Transverse colon (tissue), 4 donors: Measurements from ENCODE around the gene STAC2. TPM values are rescaled to one million over a fixed set of nuclear protein-coding genes. Genes with fewer than 3 reads are reported as not detected.

Experiments used
- DNase-seq: peaks from one replicate; pipeline ENCODE4 v3.0.0-alpha.2; 2019
- H3K27ac ChIP-seq, 4 donors: fragments of 200-600 bp; sonication (generic); 2 replicates each; pipeline ENCODE4 v1.5.1; 2016 to 2018; ENCODE audit warnings: inconsistent platforms in 4 of 4
- H3K27me3 ChIP-seq: fragments of 200-600 bp; sonication (generic); 2 replicates; pipeline ENCODE4 v1.5.1; 2017; ENCODE audit warnings: inconsistent platforms
- H3K36me3 ChIP-seq, 4 donors: fragments of 200-600 bp; sonication (generic); 2 replicates each; pipeline ENCODE4 v1.5.1; 2017 to 2019; ENCODE audit warnings: inconsistent platforms in 4 of 4
- H3K4me1 ChIP-seq, 4 donors: fragments of 200-600 bp; sonication (generic); 2 replicates each; pipeline ENCODE4 v1.5.1; 2017 to 2020; ENCODE audit warnings: inconsistent platforms in 4 of 4
- H3K4me3 ChIP-seq, 4 donors: fragments of 200-600 bp; sonication (generic); 1 replicate in 1 of 4; 2 replicates in 3 of 4; pipeline versions ENCODE4 v1.5.1 to v1.6.1; 2017 to 2019; ENCODE audit warnings: inconsistent platforms in 4 of 4
- H3K9me3 ChIP-seq, 2 donors: fragments of 200-600 bp; sonication (generic); 2 replicates each; pipeline ENCODE4 v1.5.1; 2017 to 2019; ENCODE audit warnings: inconsistent platforms in 2 of 2
- CTCF ChIP-seq, 5 experiments: fragments of 200-600 bp in 3 of 5; fragments of 450-650 bp in 2 of 5; sonication (generic) in 3 of 5; IDR thresholded peaks; 1 replicate in 2 of 5; 2 replicates in 3 of 5; pipeline ENCODE4 v1.5.1; 2016 to 2017; ENCODE audit warnings: antibody characterized with exemption in 5 of 5, inconsistent platforms in 3 of 5, mild to moderate bottlenecking in 2 of 5, moderate library complexity in 1 of 5
- EP300 ChIP-seq: sonication (generic); formaldehyde crosslinking; IDR thresholded peaks from one replicate; pipeline ENCODE4 v1.6.1; 2017; ENCODE audit warnings: antibody characterized with exemption, low read depth
- POLR2A ChIP-seq: fragments of 450-650 bp; IDR thresholded peaks from one replicate; pipeline ENCODE4 v1.6.1; 2016; ENCODE audit warnings: antibody characterized with exemption, mild to moderate bottlenecking, moderate library complexity
- POLR2AphosphoS5 ChIP-seq, 3 donors: sonication (generic); formaldehyde crosslinking; IDR thresholded peaks; one replicate each; pipeline ENCODE4 v1.6.1; 2016; ENCODE audit warnings: antibody characterized with exemption in 3 of 3
- WGBS, 2 donors: methylation state at CpG; one replicate each; pipeline ENCODE4 v1.1.5; 2018; ENCODE audit warnings: low coverage in 1 of 2; 5-methylcytosine and 5-hydroxymethylcytosine counted together
- in situ Hi-C, 4 donors: fragments of 200-750 bp; cut with MboI; loops; one replicate each; pipeline versions ENCODE4 v1.15.0 to v1.15.1; 2017; ENCODE audit warnings: low sequenced_read_pairs in 3 of 4, low pct_ligation_motif_present in 1 of 4, low pct_unique_long_range_greater_than_20kb in 1 of 4
- intact Hi-C: fragments of 100-400 bp; cut with DNase I; formaldehyde crosslinking; loops from one replicate; pipeline ENCODE4 v1.15.1; 2023; ENCODE audit warnings: low total_unique reads
- total RNA-seq, 4 donors: library from RNA; depleted of rRNA; stranded (reverse); fragments of >200 nt; gene quantifications; one replicate each; pipeline ENCODE4 v1.1.0, GENCODE V29; 2016

STAC2 gene
- total RNA-seq, 4 donors from 2014 or later: not detected

- DNase-seq: peak; percentile 35
- peaks cover 13% of the 10 kb centered on the region for H3K27me3 ChIP-seq
- in situ Hi-C loops: no loop called here
Observed at GRCh38 chr17:39212841-39213480, 12.8 kb downstream of the STAC2 start.

GRCh38 chr17:39212195-39212810 is 13.4 kb downstream of the STAC2 start:
- Histone ChIP-seq H3K4me1 (peaks cover 16 to 31% (median 18%) of the 10 kb centered on the region in 4 donors), H3K4me3 (no peak overlapping the region), H3K27ac (no peak overlapping the region), H3K9me3 (no peaks in the 10 kb centered on the region), H3K27me3 (peaks cover 7% of the 10 kb centered on the region), H3K36me3 (no peaks in the 10 kb centered on the region)
- WGBS, 2 donors: 89% methylated on average over 10 of the region's 11 CpGs; no CpG with 5 or more reads in 1 of the 2 donors
- DNase-seq: no peak
- in situ Hi-C loops (no loop called here), intact Hi-C loops (no loop called here)
- TF ChIP-seq EP300 (no peak), POLR2A (no peak), CTCF (IDR thresholded peaks at IDR 0.05) (no peak), POLR2AphosphoS5 (IDR thresholded peaks at IDR 0.05) (no peak)

More at GRCh38 chr17:39212841-39213480, 12.8 kb downstream of the STAC2 start:
- Histone ChIP-seq H3K36me3 (no peaks in the 10 kb centered on the region), H3K9me3 (no peaks in the 10 kb centered on the region), H3K4me1 (peaks cover 16 to 31% (median 18%) of the 10 kb centered on the region in 4 donors), H3K27ac (no peak overlapping the region), H3K4me3 (no peak overlapping the region)
- no peak for TF ChIP-seq POLR2A
- TF ChIP-seq CTCF (IDR thresholded peaks at IDR 0.05): no peak
- TF ChIP-seq POLR2AphosphoS5 (IDR thresholded peaks at IDR 0.05): no peak
- TF ChIP-seq EP300: no peak
- 0 to 57% methylated on average over 1 to 16 of the region's 16 CpGs for WGBS, 2 donors
- intact Hi-C loops: no loop called here

GRCh38 chr17:39210093-39210434 is 15.7 kb downstream of the STAC2 start:
- no peaks in the 10 kb centered on the region for H3K27me3 ChIP-seq
- intact Hi-C loops (no loop called here), in situ Hi-C loops (no loop called here)
- H3K4me3 ChIP-seq: peak overlapping the region; percentile 4 to 42 (median 32)
- peaks cover 0 to 1% (median 0%) of the 10 kb centered on the region in 4 donors for H3K36me3 ChIP-seq
- H3K4me1 ChIP-seq: peaks cover 16 to 31% (median 20%) of the 10 kb centered on the region in 4 donors
- peak overlapping the region in 3 of 4 donors; percentile 2 to 39 (median 17) for H3K27ac ChIP-seq
- WGBS, 2 donors: 32% methylated on average over 22 of the region's 22 CpGs; no CpG with 5 or more reads in 1 of the 2 donors
- H3K9me3 ChIP-seq: no peaks in the 10 kb centered on the region
- TF ChIP-seq EP300: no peak
- TF ChIP-seq POLR2A: no peak
- TF ChIP-seq POLR2AphosphoS5 (IDR thresholded peaks at IDR 0.05): no peak
- no peak for TF ChIP-seq CTCF (IDR thresholded peaks at IDR 0.05)
- DNase-seq: no peak

- Histone ChIP-seq H3K9me3 (no peaks in the 10 kb centered on the region), H3K27ac (peak overlapping the region in 3 of 4 donors; percentile 2 to 39 (median 17)), H3K27me3 (no peaks in the 10 kb centered on the region), H3K36me3 (peaks cover 0 to 7% (median 3%) of the 10 kb centered on the region in 4 donors), H3K4me1 (peaks cover 16 to 31% (median 20%) of the 10 kb centered on the region in 4 donors), H3K4me3 (peak overlapping the region; percentile 4 to 42 (median 32))
- TF ChIP-seq POLR2A (no peak), POLR2AphosphoS5 (IDR thresholded peaks at IDR 0.05) (no peak), EP300 (no peak), CTCF (IDR thresholded peaks at IDR 0.05) (no peak)
- WGBS, 2 donors: 8 to 40% methylated on average over 1 to 19 of the region's 39 CpGs
- intact Hi-C loops (loop anchor here (5.0 kb wide), 1 partner anchor 33 kb away; no protein-coding TSS in a partner anchor), in situ Hi-C loops (no loop called here)
- DNase-seq: peak; percentile 70
Observed at GRCh38 chr17:39209317-39210092, 16.2 kb downstream of the STAC2 start.
